ENCODE results near the gene ADARB2.

DNA sequence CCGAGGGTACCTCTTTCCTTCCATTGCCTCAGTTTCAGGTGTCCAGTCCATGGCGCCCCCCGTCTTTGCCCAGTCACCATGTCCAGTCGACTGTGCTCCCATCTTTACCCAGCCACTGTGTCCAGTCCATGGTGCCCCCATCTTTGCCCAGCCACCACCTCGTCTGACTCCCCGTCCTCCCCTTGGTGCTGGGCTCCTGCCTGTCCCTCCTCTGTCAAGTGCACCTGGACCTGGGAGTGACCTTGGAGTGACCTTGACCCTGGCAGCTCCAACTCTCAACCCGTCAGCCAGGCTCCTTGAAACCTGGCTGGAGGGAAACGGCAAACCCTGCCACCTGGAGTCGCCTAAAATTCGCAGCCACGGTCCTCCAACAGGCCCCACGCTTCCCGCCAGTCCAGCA, 180.2 kb downstream of the ADARB2 start:
- TF ChIP-seq POLR2A (IDR thresholded peaks at IDR 0.05; ENCODE audit: low read depth, low read length) (no peak), TAF1 (IDR thresholded peaks at IDR 0.05; ENCODE audit: low read depth, low read length) (no peak)
